HFF-Myc (cell line): ENCODE results near the gene SSX4B.
"Not testable (repeated sequence)": the region's sequence is repeated elsewhere in the genome, so short reads cannot be mapped to it uniquely, and the experiment has no call there.

ENCODE experiments used
- DNase-seq: peaks from one replicate; pipeline ENCODE4 v3.0.0-alpha.2; 2011; ENCODE audit warnings: low read depth; ENCODE audit errors: extremely low read depth
- H3K4me3 ChIP-seq: replicated peaks from 2 replicates; pipeline ENCODE4 v1.5.1; 2011; ENCODE audit warnings: low read depth, mild to moderate bottlenecking, control low read depth, low read length
- CTCF ChIP-seq: IDR thresholded peaks from 2 replicates; pipeline ENCODE4 v1.5.1; 2012; ENCODE audit warnings: mild to moderate bottlenecking, low read depth, low read length, control low read depth; ENCODE audit errors: missing control alignments

SSX4B gene

GRCh38 chrX:48450076-48450475 lies 38.3 kb upstream of the SSX4B start:
- no peak for TF ChIP-seq CTCF

GRCh38 chrX:48447201-48447600 lies 35.4 kb upstream of the SSX4B start:
- DNase-seq, H3K4me3 ChIP-seq: not testable (repeated sequence)

More at GRCh38 chrX:48450076-48450475, 38.3 kb upstream of the SSX4B start:
- DNase-seq: no peak
- no peak overlapping the region for H3K4me3 ChIP-seq

- not testable (repeated sequence) for H3K4me3 ChIP-seq, DNase-seq
These were observed 22.0 kb upstream of the SSX4B start for GRCh38 chrX:48433713-48434112.

GRCh38 chrX:48430166-48430565 lies 18.4 kb upstream of the SSX4B start:
- H3K4me3 ChIP-seq, DNase-seq: not testable (repeated sequence)

- H3K4me3 ChIP-seq, DNase-seq: not testable (repeated sequence)
These were observed 17.8 kb upstream of the SSX4B start for GRCh38 chrX:48429606-48430005.

GRCh38 chrX:48427027-48427716 lies 15.4 kb upstream of the SSX4B start:
- not testable (repeated sequence) for DNase-seq, H3K4me3 ChIP-seq

GRCh38 chrX:48397825-48398224 lies 13.9 kb downstream of the SSX4B start:
- not testable (repeated sequence) for H3K4me3 ChIP-seq, DNase-seq

- not testable (repeated sequence) for DNase-seq, H3K4me3 ChIP-seq
These were observed 14.8 kb downstream of the SSX4B start for GRCh38 chrX:48396931-48397330.

- not testable (repeated sequence) for DNase-seq, H3K4me3 ChIP-seq
These were observed 28.5 kb downstream of the SSX4B start, which contains the start of gene SSX4 for GRCh38 chrX:48383239-48383638. Gene SSX4 (plus strand): TSS chrX:48383539. CDS start chrX:48384054, 515 bp downstream.

GRCh38 chrX:48370408-48370807 lies 41.4 kb downstream of the SSX4B start:
- not testable (repeated sequence) for H3K4me3 ChIP-seq, DNase-seq

- DNase-seq, H3K4me3 ChIP-seq: not testable (repeated sequence)
These were observed 43.9 kb downstream of the SSX4B start for GRCh38 chrX:48367717-48368408.

- not testable (repeated sequence) for H3K4me3 ChIP-seq, DNase-seq
These were observed 52.5 kb downstream of the SSX4B start for GRCh38 chrX:48359281-48359680.

- H3K4me3 ChIP-seq: no peak overlapping the region
- no peak for DNase-seq
- no peak for TF ChIP-seq CTCF
These were observed 54.1 kb downstream of the SSX4B start for GRCh38 chrX:48357681-48358080.

- DNase-seq, H3K4me3 ChIP-seq: not testable (repeated sequence)
These were observed 55.3 kb downstream of the SSX4B start, which contains the start of gene SSX3 for GRCh38 chrX:48356315-48357094. Gene SSX3 (minus strand): TSS chrX:48356703. CDS start chrX:48355249, 1,454 bp downstream.
